SK-N-SH (cell line): ENCODE results near the gene CFAP43.

Source experiments
- FOXM1 ChIP-seq: IDR thresholded peaks from 2 replicates; pipeline ENCODE4 v1.4.0; 2012; ENCODE audit warnings: low read depth, mild to moderate bottlenecking
- JUND ChIP-seq: IDR thresholded peaks from 2 replicates; pipeline ENCODE4 v1.4.0; 2012
- RAD21 ChIP-seq: IDR thresholded peaks from 2 replicates; pipeline ENCODE4 v1.6.1; 2012; ENCODE audit warnings: mild to moderate bottlenecking, low read length
- TF ChIP-seq, protein P1 (sequence below): IDR thresholded peaks from 2 replicates; pipeline ENCODE4; 2012
- TF ChIP-seq, protein P2 (sequence below): fragments of 200-600 bp; sonication (generic); IDR thresholded peaks from 2 replicates; pipeline ENCODE4 v1.6.1; 2017; ENCODE audit warnings: antibody characterized with exemption, mild to moderate bottlenecking, moderate library complexity
- TF ChIP-seq, protein P3 (sequence below): IDR thresholded peaks from 2 replicates; pipeline ENCODE4 v1.6.1; 2012; ENCODE audit warnings: mild to moderate bottlenecking, low read depth, low read length, moderate library complexity
- TF ChIP-seq, protein P4 (sequence below): fragments of 150-350 bp; IDR thresholded peaks from 2 replicates; pipeline ENCODE4 v1.6.1; 2016; ENCODE audit warnings: mild to moderate bottlenecking, low read depth, low read length

DNA sequence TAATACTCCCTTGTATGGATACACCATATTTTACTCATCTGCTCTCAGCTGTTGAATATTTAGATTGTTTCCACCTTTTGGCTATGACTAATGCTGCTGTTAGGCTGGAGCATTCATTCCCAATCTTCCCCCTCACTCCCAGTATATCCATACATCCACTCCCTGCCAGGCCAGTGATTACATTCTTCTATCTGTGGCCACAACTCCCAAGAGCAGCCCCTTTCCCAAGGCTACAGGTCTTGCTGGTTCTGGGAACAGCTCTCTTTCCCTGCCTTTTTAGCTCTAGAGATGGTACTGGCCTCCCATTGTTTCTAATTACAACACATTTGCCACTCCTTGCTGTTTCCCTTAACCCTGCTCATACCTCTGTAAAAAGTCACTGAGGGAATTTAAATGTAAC is 82.0 kb downstream of the CFAP43 start:
- TF ChIP-seq, protein P1, sequence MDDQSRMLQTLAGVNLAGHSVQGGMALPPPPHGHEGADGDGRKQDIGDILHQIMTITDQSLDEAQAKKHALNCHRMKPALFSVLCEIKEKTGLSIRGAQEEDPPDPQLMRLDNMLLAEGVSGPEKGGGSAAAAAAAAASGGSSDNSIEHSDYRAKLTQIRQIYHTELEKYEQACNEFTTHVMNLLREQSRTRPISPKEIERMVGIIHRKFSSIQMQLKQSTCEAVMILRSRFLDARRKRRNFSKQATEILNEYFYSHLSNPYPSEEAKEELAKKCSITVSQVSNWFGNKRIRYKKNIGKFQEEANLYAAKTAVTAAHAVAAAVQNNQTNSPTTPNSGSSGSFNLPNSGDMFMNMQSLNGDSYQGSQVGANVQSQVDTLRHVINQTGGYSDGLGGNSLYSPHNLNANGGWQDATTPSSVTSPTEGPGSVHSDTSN: no peak
- TF ChIP-seq, protein P2, sequence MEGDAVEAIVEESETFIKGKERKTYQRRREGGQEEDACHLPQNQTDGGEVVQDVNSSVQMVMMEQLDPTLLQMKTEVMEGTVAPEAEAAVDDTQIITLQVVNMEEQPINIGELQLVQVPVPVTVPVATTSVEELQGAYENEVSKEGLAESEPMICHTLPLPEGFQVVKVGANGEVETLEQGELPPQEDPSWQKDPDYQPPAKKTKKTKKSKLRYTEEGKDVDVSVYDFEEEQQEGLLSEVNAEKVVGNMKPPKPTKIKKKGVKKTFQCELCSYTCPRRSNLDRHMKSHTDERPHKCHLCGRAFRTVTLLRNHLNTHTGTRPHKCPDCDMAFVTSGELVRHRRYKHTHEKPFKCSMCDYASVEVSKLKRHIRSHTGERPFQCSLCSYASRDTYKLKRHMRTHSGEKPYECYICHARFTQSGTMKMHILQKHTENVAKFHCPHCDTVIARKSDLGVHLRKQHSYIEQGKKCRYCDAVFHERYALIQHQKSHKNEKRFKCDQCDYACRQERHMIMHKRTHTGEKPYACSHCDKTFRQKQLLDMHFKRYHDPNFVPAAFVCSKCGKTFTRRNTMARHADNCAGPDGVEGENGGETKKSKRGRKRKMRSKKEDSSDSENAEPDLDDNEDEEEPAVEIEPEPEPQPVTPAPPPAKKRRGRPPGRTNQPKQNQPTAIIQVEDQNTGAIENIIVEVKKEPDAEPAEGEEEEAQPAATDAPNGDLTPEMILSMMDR: no peak
- TF ChIP-seq RAD21 (no peak), JUND (no peak), FOXM1 (no peak)
- TF ChIP-seq, protein P3, sequence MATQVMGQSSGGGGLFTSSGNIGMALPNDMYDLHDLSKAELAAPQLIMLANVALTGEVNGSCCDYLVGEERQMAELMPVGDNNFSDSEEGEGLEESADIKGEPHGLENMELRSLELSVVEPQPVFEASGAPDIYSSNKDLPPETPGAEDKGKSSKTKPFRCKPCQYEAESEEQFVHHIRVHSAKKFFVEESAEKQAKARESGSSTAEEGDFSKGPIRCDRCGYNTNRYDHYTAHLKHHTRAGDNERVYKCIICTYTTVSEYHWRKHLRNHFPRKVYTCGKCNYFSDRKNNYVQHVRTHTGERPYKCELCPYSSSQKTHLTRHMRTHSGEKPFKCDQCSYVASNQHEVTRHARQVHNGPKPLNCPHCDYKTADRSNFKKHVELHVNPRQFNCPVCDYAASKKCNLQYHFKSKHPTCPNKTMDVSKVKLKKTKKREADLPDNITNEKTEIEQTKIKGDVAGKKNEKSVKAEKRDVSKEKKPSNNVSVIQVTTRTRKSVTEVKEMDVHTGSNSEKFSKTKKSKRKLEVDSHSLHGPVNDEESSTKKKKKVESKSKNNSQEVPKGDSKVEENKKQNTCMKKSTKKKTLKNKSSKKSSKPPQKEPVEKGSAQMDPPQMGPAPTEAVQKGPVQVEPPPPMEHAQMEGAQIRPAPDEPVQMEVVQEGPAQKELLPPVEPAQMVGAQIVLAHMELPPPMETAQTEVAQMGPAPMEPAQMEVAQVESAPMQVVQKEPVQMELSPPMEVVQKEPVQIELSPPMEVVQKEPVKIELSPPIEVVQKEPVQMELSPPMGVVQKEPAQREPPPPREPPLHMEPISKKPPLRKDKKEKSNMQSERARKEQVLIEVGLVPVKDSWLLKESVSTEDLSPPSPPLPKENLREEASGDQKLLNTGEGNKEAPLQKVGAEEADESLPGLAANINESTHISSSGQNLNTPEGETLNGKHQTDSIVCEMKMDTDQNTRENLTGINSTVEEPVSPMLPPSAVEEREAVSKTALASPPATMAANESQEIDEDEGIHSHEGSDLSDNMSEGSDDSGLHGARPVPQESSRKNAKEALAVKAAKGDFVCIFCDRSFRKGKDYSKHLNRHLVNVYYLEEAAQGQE: no peak
- TF ChIP-seq, protein P4, sequence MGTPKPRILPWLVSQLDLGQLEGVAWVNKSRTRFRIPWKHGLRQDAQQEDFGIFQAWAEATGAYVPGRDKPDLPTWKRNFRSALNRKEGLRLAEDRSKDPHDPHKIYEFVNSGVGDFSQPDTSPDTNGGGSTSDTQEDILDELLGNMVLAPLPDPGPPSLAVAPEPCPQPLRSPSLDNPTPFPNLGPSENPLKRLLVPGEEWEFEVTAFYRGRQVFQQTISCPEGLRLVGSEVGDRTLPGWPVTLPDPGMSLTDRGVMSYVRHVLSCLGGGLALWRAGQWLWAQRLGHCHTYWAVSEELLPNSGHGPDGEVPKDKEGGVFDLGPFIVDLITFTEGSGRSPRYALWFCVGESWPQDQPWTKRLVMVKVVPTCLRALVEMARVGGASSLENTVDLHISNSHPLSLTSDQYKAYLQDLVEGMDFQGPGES: no peak
